Ishikawa (cell line): ENCODE measurements around the gene SEMA5A.

ENCODE experiments used
- CEBPB ChIP-seq: IDR thresholded peaks from 2 replicates; pipeline ENCODE4 v1.6.1; 2012
- CREB1 ChIP-seq: IDR thresholded peaks from 2 replicates; pipeline ENCODE4 v1.6.1; 2012; ENCODE audit warnings: low read depth
- EGR1 ChIP-seq: IDR thresholded peaks from 2 replicates; pipeline ENCODE4 v1.6.1; 2012
- EP300 ChIP-seq: IDR thresholded peaks from 2 replicates; pipeline ENCODE4 v1.6.1; 2012; ENCODE audit warnings: borderline replicate concordance
- FOXM1 ChIP-seq: IDR thresholded peaks from 2 replicates; pipeline ENCODE4 v1.6.1; 2012; ENCODE audit warnings: low read depth, borderline replicate concordance
- NFIC ChIP-seq: IDR thresholded peaks from 2 replicates; pipeline ENCODE4 v1.6.1; 2012
- RAD21 ChIP-seq: IDR thresholded peaks from 2 replicates; pipeline ENCODE4 v1.6.1; 2012; ENCODE audit warnings: low read depth
- TAF1 ChIP-seq: IDR thresholded peaks from 2 replicates; pipeline ENCODE4 v1.6.1; 2012; ENCODE audit warnings: low read depth, mild to moderate bottlenecking
- TCF12 ChIP-seq: IDR thresholded peaks from 2 replicates; pipeline ENCODE4 v1.6.1; 2012; ENCODE audit warnings: low read depth
- USF1 ChIP-seq: IDR thresholded peaks from 2 replicates; pipeline ENCODE4 v1.6.1; 2012
- YY1 ChIP-seq: IDR thresholded peaks from 2 replicates; pipeline ENCODE4 v1.6.1; 2012; ENCODE audit warnings: low read depth
- ZBTB7A ChIP-seq: IDR thresholded peaks from 2 replicates; pipeline ENCODE4 v1.6.1; 2012; ENCODE audit warnings: low read depth
- TF ChIP-seq, protein P1 (sequence below): IDR thresholded peaks from 2 replicates; pipeline ENCODE4 v1.6.1; 2012
- TF ChIP-seq, protein P2 (sequence below): IDR thresholded peaks from 2 replicates; pipeline ENCODE4 v1.6.1; 2012; ENCODE audit warnings: low read depth, mild to moderate bottlenecking

The SEMA5A gene

GRCh38 chr5:9149988-9150387, 395.9 kb downstream of the SEMA5A start:
- TF ChIP-seq CEBPB (no peak), TAF1 (no peak), ZBTB7A (no peak), FOXM1 (no peak), RAD21 (no peak), EP300 (no peak), YY1 (no peak), TCF12 (no peak), EGR1 (no peak), CREB1 (no peak)
- TF ChIP-seq, protein P1, sequence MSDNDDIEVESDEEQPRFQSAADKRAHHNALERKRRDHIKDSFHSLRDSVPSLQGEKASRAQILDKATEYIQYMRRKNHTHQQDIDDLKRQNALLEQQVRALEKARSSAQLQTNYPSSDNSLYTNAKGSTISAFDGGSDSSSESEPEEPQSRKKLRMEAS, result no peak
- TF ChIP-seq, protein P2, sequence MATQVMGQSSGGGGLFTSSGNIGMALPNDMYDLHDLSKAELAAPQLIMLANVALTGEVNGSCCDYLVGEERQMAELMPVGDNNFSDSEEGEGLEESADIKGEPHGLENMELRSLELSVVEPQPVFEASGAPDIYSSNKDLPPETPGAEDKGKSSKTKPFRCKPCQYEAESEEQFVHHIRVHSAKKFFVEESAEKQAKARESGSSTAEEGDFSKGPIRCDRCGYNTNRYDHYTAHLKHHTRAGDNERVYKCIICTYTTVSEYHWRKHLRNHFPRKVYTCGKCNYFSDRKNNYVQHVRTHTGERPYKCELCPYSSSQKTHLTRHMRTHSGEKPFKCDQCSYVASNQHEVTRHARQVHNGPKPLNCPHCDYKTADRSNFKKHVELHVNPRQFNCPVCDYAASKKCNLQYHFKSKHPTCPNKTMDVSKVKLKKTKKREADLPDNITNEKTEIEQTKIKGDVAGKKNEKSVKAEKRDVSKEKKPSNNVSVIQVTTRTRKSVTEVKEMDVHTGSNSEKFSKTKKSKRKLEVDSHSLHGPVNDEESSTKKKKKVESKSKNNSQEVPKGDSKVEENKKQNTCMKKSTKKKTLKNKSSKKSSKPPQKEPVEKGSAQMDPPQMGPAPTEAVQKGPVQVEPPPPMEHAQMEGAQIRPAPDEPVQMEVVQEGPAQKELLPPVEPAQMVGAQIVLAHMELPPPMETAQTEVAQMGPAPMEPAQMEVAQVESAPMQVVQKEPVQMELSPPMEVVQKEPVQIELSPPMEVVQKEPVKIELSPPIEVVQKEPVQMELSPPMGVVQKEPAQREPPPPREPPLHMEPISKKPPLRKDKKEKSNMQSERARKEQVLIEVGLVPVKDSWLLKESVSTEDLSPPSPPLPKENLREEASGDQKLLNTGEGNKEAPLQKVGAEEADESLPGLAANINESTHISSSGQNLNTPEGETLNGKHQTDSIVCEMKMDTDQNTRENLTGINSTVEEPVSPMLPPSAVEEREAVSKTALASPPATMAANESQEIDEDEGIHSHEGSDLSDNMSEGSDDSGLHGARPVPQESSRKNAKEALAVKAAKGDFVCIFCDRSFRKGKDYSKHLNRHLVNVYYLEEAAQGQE, result no peak

GRCh38 chr5:9148242-9148641, 397.6 kb downstream of the SEMA5A start:
- no peak for TF ChIP-seq EGR1
- TF ChIP-seq, protein P1, result no peak
- no peak for TF ChIP-seq EP300
- no peak for TF ChIP-seq USF1
- TF ChIP-seq FOXM1, result no peak
- TF ChIP-seq, protein P2, result no peak
- TF ChIP-seq RAD21, result no peak
- TF ChIP-seq NFIC, result no peak

GRCh38 chr5:9140711-9141110, 405.2 kb downstream of the SEMA5A start:
- TF ChIP-seq NFIC, result no peak
- TF ChIP-seq USF1, result no peak
- no peak for TF ChIP-seq ZBTB7A
- TF ChIP-seq FOXM1, result no peak
- TF ChIP-seq RAD21, result no peak
- no peak for TF ChIP-seq TCF12
- no peak for TF ChIP-seq CREB1
- TF ChIP-seq, protein P1, result no peak
- TF ChIP-seq EGR1, result no peak

- no peak for TF ChIP-seq CREB1
- no peak for TF ChIP-seq FOXM1
- TF ChIP-seq RAD21, result no peak
- TF ChIP-seq USF1, result no peak
- TF ChIP-seq, protein P1, result no peak
- no peak for TF ChIP-seq NFIC
Measured at GRCh38 chr5:9140202-9140601, 405.7 kb downstream of the SEMA5A start.

- TF ChIP-seq TCF12, result no peak
- TF ChIP-seq, protein P2, result no peak
- TF ChIP-seq, protein P1, result no peak
- no peak for TF ChIP-seq CEBPB
- TF ChIP-seq EP300, result no peak
Measured at GRCh38 chr5:9139344-9139743, 406.5 kb downstream of the SEMA5A start.
